ENCODE results near the gene ZNF462. TPM values are rescaled to one million over a fixed set of nuclear protein-coding genes. Genes with fewer than 3 reads are reported as not detected.

The ZNF462 gene
- total RNA-seq, 2 donors from 2014 or later: 4.7 to 8.9 TPM

GRCh38 chr9:107060062-107060461 lies 197.1 kb downstream of the ZNF462 start:
- intact Hi-C loops (cut with DNase I): no loop called here
- TF ChIP-seq POLR2A (IDR thresholded peaks at IDR 0.05): no peak
- no peak for TF ChIP-seq CTCF (IDR thresholded peaks at IDR 0.05)
- Histone ChIP-seq H3K9me3 (no peaks in the 10 kb centered on the region), H3K36me3 (replicated peaks in 1 of 2; ENCODE audit: insufficient read depth in 1 of 2, low read depth in 2 of 2) (no peaks in the 10 kb centered on the region), H3K4me3 (no peak overlapping the region), H3K27me3 (no peaks in the 10 kb centered on the region), H3K4me1 (no peaks in the 10 kb centered on the region), H3K27ac (no peak overlapping the region)
- ATAC-seq: no peak
- 49 to 50% methylated on average over 2 of the region's 2 CpGs for WGBS, 2 donors
- DNase-seq: no peak

Small RNA genes within 50 kb of the gene (small RNA-seq; reads per million reads assigned to genes)
- gene RNA5SP292: not detected
